GM21529 (cell line): ENCODE results near the gene KCNMA1.

Source experiments
- ATAC-seq: cut with Tn5 transposase; IDR thresholded peaks from one replicate; pipeline ENCODE4 v1.9.1; 2021; ENCODE audit not compliant: unreplicated experiment

KCNMA1 gene

DNA sequence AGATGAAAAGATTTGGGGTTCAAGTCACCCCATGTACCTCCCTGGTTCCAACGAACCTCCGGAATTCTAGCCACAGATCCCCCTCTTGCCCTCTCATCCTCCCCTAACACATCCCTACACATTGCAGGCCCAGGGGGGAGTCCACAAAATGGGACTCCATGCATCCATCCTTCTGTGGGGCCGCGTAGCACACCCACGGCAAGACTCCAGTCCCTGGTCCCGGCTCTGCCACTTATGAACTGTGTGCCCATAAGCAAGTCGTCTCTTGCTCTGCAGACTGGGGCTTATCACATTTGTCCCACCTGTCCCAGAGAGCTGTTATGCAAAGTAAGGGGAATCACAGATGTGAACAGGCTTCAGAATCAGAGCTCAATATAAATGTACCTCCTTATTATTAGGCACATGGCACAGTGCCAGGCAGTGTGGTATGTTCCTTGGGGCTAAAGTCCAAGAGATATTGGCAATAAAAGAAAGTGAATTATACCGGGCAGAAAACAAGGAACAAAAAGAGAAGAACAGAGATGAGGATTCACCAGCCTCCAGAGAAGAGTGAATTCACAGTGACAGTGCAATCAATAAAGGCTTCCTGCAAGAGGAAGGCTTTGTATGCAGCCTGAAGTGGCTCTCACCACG lies 73.9 kb downstream of the KCNMA1 start:
- ATAC-seq = no peak

DNA sequence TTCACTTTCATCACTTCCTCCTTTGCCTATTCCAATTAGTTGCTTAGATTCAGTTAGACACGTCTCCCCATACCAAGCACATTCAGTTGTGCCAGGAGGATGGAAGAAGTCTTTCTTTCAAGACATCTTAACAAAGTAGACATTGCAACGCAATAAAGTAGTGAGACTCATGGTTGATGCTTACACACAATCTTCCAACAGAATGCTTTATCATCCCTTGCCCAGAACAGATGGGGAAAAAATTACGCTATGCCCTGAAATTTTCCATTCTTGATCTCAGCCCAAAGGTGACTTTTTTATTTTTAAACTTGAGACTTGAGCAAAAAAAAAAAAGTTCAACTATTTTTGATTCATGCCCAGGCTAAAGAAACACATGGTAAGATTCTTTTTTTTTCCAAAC lies 74.9 kb downstream of the KCNMA1 start:
- no peak for ATAC-seq

DNA sequence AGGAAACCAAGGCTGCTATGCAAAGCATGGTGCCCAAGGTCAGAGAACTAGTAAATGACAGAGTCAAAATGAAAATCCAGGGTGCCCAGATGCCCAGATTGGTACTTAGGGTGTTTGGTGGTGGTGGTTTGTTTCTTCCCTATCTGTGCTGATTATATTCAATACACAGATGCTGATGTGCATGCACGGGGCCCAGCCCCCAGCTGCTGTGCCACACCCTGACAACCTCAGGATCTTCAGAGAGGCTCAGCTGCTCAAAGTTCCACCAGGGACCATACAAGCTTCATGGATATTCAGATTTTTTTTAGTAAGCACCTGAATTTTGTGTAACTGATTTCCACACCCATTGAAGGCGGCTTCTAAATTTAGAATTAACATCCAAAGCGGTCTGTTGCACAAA lies 75.6 kb downstream of the KCNMA1 start:
- no peak for ATAC-seq

DNA sequence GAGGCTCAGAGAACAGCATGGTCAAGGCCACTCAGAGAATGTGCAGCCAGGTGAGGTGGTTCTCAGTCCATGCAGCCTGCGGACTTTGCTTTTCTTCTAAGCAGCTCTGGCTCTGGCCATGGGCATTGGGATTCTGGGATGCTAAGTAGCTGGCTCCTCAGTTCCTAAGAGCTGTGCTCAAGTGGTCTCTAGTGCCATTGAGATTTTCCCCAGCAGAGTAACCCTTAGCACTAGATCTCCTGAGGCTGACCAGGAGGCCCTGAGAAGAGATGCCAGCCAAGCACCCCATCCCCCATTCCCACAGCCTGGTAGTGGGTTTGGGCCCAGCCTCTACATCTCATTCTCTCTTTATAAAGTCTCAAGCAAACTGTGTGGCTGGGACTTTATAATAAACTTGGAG lies 77.1 kb downstream of the KCNMA1 start:
- ATAC-seq = no peak

DNA sequence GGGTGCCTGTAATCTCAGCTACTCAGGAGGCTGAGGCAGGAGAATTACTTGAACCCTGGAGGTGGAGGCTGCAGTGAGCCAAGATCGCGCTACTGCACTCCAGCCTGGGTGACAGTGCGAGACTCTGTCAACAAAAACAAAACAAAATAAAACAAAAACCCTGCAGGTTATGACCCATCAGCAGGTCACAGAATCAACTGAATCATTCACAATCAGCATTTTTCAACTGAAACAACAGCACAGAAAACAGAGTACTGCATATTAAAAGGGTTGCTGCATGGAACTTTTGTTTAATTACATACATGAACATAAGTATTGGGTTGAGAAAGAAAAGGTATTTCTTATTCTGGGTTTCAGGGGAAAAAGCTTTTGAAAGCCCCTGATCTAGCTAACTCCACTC lies 77.6 kb downstream of the KCNMA1 start:
- no peak for ATAC-seq

DNA sequence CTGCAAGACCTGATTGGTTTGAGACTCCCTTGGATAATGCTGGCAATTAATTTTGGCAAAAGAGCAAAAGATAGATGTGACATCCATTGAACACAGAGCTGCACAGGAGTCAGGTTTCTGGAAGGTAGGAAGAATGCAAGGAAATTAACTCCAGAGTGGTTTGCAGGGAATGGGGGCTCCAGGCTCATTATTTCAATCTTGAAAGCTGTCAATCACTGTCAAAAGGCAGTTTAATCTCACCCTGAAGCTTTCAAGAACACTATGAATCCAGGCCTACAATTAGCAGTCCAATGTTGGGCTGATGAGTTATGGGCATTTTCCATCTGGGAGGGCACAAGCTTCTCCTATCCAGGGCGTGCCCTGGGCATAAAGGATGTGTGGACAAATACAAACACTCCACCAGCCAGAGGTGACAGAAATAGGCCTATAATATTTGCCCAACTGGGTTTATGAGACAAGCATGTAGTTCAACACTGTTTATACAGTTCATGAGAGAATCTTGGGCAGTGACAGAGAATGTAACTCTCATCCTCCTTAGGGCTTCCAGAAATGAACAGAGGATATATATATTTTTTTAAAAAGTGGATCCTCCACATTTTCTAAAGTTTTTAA lies 80.5 kb downstream of the KCNMA1 start:
- no peak for ATAC-seq

DNA sequence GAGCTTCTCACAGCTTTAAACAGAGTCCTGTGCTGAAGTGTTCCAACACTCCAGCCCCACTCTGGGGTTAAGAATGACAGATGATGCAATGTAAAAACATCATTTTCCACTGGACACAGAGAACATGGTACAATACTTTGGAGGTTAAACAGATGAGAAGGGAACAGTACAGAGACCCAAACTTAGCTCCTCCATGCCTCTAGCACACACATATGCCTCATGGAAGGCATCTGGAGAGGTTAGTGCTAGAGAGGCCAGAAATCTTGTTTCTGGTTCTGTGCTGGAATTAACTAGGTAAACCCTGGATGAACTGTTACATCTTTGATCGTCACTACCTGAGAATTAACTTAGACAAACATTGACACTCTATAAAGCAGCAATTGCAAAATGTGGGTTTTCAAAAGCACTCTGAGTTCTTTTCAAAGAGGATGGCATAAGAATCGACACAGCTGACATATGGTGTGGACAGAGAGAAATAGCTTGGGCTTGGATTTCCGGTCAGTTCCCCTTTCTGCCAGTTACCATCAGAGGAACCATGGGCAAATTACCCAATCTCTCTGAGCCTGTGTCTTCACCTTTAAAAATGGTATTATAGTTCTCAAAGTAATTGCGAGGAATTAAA lies 81.9 kb downstream of the KCNMA1 start:
- no peak for ATAC-seq

DNA sequence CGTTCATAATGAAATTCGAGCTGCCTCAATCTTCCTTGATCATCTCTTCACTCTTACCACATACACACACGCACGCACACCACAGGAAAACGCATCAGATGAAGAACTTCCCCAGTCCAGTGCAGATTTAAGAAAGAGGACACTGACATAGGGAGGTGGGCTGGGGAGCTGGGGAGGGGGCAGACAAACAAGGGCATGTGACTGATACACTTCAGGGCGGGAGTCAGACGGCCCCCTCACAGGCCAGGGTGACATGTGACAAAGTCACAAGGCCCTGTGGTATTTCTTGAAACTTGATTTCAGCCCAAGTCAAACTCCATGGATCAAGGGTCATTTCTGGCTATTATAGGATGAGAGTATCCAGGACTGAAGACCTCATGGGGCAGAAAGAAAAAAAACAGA lies 82.6 kb downstream of the KCNMA1 start:
- ATAC-seq = no peak

DNA sequence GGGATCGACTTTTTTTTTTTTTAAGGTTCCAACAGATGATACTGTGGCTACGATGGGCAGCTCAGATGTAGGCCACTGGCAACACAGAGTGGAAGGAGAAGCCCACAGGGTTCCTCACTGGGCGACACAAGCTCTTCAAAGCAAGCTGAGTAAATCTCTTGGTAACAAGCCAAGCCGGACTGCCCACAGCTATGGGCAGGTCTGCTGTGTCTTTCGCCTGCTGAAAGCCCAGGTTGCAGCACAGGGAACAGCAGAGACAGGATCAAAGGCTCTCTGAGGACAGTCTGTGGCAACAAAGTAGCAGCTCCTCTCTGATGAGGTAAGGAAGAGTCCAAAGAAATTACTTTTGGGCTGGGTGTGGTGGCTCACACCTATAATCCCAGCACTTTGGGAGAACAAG lies 83.6 kb downstream of the KCNMA1 start:
- ATAC-seq = no peak

DNA sequence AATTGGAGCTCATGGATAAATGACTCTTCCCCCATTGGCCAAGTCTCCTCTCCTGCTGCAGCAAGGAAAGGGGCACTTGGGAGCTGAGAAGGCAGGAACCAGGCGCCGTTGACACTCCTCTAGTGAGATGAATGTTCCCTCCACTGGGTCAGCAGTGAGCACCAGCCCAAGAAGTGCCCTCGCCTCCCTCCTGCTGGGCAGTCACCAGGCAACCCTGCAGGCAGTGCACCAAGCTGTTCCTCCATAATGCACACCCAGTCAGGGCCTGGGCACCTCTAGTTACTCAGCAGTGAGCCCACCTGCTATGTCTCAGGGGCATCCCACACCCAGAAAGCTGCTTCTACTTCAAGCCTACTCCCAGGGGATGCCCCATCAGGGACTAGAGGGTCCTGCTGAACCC lies 84.3 kb downstream of the KCNMA1 start:
- ATAC-seq = no peak

DNA sequence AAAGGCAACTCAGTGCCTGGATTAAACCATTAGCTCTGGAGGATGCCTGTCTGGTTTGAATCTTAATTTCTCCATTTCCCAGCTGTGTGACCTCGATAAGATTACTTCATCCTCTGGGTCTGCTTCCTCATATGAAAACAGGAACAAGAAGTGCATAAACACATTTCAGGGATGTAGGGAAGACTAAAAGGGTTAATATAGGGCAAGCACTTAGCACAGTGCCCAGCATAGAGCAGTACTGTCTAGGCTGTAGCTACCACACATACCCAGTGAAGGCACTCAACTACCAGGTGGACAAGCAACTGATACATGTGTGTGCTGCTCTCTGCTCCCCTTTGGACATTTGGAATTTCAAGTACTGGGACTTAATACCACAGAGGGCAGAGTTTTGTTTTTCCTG lies 85.4 kb downstream of the KCNMA1 start:
- no peak for ATAC-seq

DNA sequence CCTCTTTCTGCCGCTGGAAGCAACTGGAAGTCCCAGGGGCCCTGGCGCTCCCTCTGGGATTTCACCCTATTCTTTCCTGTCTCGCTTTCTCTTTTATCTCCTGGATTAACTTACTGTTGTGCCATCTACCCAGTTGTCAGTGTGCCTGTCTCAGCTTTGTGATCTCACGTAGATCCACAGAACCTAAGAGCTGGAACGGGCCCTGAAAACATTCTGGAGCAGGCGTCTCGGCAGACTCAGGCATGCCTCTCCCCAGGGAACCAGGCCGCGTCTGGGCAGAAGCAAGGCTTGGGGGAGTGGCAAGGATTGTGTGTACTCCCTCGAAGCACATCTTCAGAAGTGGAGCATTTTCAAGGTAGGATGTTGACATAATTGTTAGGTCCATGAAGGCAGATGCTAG lies 87.2 kb downstream of the KCNMA1 start:
- no peak for ATAC-seq

DNA sequence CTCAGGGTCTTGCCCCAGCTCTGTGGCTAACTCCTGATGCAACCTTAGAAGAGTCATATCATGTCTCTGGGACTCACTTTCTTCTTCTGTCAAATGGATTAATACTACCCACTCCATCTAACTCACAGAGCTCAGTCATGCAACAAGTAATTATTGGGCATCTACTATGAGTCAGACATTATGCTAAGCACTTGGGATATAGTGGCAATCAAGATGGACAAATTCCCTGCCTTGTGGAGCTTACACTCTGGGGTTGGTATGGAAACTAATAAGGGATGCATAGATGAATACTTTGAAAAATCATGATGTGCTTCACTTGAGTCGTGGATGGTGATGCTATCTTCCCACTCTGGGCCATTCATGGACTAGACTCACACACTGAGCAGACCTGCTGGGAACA lies 88.9 kb downstream of the KCNMA1 start:
- no peak for ATAC-seq

DNA sequence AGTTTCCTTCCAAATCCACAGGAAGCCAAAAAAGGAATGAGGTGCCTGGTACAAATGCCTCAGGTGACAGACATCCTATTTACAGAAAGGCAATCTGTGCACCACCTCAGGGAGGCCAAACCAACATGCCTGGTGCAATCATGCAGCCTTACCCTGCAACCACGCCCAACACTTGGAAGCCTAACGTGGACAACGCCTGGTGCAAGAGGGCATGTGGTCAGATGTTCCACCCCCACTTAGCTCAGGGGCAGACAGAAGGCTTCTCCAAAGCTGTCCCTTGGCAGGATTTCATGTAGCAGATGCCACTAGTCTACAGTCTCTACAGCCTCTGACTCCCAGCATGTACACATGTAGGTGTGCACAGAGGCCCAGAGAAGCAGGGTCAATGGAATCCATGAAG lies 89.5 kb downstream of the KCNMA1 start:
- no peak for ATAC-seq

DNA sequence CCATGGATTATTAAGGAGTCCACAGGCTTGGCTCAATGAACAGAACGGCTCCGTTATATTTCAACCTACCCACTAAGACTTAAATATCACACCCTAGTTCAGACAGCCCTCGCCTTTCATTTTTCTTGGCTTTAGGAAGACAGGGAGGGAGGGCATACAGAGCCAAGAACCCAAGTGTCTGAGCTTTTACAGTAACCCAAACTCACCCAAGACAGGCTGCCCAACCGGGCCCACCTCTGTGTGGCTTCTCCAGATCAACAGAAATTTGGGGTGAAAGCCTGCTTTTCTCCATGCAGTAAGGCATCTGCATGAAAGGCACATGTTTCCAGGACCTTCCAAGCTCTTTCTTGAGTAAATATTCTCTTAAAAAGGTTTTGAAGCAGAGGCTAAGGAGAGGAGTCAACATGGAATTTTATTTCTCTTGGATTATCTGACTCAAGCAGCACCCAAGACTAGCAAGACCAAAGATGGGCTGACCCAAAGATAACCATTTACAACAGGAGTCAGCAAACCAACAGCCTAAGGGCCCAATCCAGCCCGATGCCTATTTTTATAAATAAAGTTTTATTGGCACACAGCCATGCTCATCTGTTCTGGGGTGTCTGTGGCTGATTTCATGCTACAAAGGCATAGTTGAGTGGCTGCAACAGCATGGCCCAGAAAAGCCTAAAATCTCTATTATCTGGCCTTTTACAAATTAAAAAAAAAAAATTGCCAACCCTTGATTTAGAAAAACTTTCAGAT lies 90.1 kb downstream of the KCNMA1 start:
- ATAC-seq = no peak

DNA sequence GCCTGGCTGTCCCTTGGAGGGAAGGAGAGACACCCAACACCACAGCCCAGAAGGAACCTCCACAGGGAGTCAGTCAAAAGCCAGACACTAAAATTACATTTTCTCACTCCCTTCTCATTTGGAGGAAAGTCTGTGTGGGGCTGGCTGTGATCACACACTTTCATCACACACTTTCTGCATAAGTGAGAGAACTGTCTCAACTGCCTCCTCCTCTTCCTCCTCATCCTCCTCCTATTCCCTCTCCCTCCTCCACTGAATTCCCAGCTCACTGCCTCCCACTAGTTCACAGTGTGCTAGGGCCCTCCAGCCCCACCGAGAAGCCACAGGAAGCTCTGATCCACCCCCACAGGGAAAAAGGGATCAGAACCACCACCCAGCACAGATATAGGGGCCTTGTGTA lies 91.6 kb downstream of the KCNMA1 start:
- ATAC-seq = no peak

DNA sequence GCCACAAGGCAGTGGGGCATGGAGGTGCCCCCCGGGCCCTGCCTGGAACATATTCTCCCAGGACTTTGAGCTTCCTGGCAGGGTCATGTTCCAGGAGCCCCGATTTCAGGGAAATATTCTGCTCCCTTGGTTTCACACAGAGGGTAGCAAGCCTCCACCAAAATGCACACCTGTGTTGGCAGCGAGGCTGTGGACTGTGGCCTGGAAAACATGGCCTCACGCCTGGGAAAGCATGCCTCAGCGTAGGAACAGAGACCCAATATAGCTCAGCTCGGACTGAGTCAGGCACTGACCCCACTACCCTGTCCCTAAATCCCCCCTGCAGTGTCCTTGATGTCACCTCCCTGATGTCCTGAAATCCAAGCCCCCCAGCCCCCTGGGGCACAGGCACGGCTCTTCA lies 92.0 kb downstream of the KCNMA1 start:
- no peak for ATAC-seq

DNA sequence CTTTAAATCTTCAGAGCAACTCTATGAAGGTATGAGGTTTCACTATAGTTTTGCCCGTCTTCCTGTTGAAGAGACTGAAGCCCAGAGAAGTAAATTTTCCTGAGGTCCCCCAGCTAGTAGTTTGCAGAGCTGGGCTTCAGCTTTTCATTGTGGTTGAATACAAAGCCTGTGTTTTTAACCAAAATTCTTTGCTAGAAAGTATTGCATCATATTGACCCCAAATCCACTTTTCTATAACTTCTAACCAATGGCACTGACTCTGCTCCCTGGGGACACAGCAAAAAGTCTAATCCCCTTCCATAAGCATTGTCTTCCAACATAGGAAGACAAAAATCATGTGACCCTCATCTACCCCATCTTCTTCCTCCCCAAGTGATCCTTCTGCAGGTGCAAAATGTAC lies 93.0 kb downstream of the KCNMA1 start:
- ATAC-seq = no peak

DNA sequence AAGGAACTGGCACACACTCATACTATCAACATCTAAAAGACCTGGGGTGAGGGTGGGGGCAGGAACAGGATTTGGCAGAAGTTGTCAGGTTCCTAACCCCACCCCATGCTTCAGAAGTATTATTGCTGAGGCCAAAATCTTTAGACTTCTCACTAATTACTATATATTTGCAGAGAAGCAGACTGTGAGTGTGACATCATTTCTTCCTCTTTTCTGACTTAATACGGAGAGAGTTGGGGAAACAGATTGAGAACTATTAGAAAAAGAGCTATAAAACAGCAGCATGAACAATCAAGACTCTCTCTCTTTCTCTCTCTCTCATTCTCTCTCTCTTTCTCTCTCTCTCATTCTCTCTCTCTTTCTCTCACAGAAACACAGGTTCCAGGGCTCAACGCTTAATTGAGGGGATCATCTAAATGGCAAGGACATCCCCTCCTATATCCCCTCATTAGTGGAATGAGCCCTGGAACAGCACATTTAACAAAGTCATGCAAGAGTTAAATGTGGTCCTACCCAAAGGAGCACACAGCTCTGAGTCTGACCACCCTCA lies 94.8 kb downstream of the KCNMA1 start:
- ATAC-seq = no peak

DNA sequence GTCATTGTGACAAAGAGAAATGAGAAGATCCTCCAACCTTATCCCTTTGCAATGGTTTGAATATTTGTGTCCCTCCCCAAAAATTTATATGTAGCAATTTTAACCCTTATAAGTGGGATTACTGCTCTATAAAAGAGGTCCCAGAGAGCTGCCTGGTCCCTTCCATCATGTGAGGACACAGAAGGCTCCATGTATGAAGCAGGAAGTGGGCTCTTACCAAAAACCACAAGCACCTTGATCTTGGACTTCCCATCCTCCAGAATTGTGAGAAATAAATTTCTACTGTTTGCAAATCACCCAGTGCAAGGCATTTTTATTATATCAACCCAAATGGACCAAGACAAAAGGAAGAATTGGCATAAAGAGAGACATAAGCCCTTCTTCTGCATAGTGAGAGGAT lies 95.7 kb downstream of the KCNMA1 start:
- no peak for ATAC-seq

DNA sequence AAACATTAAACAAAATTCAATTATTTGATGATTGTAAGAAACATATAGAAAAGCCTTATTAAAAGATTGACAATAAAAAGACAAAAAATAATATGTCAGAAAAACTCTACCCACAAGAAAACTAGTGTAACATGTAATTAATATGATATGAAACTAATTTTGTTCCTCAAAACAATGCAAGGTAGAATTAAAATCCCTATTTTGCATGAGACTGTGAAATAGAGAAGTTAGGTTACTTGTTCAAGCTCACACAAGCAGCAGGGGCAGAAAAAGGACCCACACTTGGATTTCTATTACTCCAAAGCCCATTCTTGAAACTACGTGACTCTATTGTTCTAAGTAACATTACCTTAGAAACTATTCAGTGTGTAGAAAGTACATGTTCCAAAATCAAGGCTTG lies 96.4 kb downstream of the KCNMA1 start:
- ATAC-seq = no peak
